ENCODE data around the gene MYRF. TPM values are rescaled to one million over a fixed set of nuclear protein-coding genes. Genes with fewer than 3 reads are reported as not detected.
A peak's percentile ranks its signal among the peaks of the same experiment; 100 is the strongest.

The MYRF gene
- total and polyA plus RNA-seq, 9 of the 15 experiments (the other 6 are each of a cell fraction or from before 2014, with no cell fraction given) = 2.3 to 25.8 (median 7.1) TPM

DNA sequence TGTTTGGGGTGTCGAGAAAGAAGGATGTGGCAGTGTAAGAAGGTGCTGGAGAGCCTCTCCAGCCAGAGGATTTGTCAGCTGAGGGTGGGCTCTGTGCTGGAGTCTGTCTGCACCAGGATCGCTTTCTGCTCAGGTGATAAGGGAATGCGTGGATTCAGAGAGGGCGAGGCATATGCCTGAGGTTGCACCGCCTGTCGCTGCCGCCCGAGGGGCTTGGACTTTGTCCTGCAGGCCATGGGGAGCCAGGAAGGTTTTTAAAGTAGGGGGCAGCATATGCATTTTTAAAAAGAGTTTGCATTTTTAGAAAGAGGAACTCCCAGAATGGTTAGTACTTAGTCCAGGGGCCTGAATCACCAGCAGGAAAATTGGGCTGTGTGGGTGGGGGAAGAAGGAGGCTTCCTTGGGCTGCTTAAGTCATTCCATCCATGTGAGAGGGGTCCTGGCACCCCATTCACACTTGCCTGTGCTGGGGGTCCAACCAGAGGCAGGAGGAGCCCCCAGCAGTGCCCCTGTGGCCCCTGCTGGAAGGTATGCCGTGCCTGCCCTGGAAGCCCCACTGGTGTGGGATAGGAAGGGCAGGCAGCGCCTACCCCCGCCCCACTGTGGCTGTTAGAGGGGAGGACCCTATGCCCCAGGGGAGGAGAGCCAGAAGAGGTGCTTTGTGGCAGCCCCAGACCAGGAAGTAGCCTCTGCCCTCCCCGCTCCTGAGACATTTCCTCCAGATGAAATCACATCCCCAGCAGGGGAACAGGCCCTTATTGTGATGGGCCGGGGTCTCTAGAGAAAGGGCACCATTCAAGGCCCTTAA is 35.8 kb upstream of the MYRF start:
- DNase-seq (ENCODE audit: extremely low read depth in 1 of 4, low spot score in 3 of 4) (no peak), FAIRE-seq (no peak), ATAC-seq (no peak)
- H3K27ac ChIP-seq (ENCODE audit: extremely low read depth, low read depth, low read length) = no peak overlapping the region
- H3K79me2 ChIP-seq (ENCODE audit: control insufficient read depth, insufficient read depth, low read length) = no peaks in the 10 kb centered on the region
- no peak overlapping the region for H3K4me3 ChIP-seq
- H3K9me3 ChIP-seq (replicated peaks; ENCODE audit: control insufficient read depth, insufficient read depth, low read depth, low read length) = no peaks in the 10 kb centered on the region
- BruUV-seq (replicated peaks) = no TSS peak
- 5% methylated on average over 13 of the region's 13 CpGs for WGBS (ENCODE audit: insufficient coverage, low coverage, missing lambda C conversion rate)
- POLR2A ChIA-PET = no interaction called here
- H4K20me1 ChIP-seq (replicated peaks; ENCODE audit: control insufficient read depth, insufficient read depth, low read length) = no peaks in the 10 kb centered on the region; the same call in 1 of the 2 replicates
- H3K9me1 ChIP-seq (ENCODE audit: control insufficient read depth, insufficient read depth, low read length) = no peaks in the 10 kb centered on the region
- H3K36me3 ChIP-seq (ENCODE audit: control insufficient read depth, insufficient read depth, low read length) = no peaks in the 10 kb centered on the region
- no peak overlapping the region for H2AFZ ChIP-seq (ENCODE audit: low read depth, low read length)
- peaks cover 0 to 28% of the 10 kb centered on the region in 2 experiments; a peak in 3 of 5 replicates for H3K4me1 ChIP-seq (replicated peaks in 1 of 2; ENCODE audit: control insufficient read depth in 2 of 2, insufficient read depth in 2 of 2, low read length in 2 of 2)
- intact Hi-C loops (cut with micrococcal nuclease) = no loop called here
- CTCF ChIA-PET (ENCODE audit: low intra/inter-chr PET ratio) = no interaction called here
- no peak overlapping the region for H3K9ac ChIP-seq (ENCODE audit: insufficient read depth in 1 of 2, low read depth in 2 of 2, low read length in 2 of 2)
- H3K27me3 ChIP-seq (ENCODE audit: control insufficient read depth in 2 of 2, insufficient read depth in 2 of 2, low read length in 2 of 2) = peaks cover 16 to 59% of the 10 kb centered on the region in 2 experiments; a peak in 4 of 5 replicates
- in situ Hi-C loops (cut with MboI) = no loop called here
- H3K4me2 ChIP-seq (ENCODE audit: insufficient read depth, low read length) = no peak overlapping the region
- TF ChIP-seq ZFP36 (IDR thresholded peaks at IDR 0.05; ENCODE audit: low read depth, low read length, partially characterized antibody) = peak; percentile 37
- no peak for TF ChIP-seq NFIC (IDR thresholded peaks at IDR 0.05)
- TF ChIP-seq ETV6 (IDR thresholded peaks at IDR 0.05; ENCODE audit: borderline replicate concordance in 1 of 2, low read depth in 2 of 2, low read length in 1 of 2) = no peak
- no peak for TF ChIP-seq ETV6 (CRISPR knock-in tag; IDR thresholded peaks at IDR 0.05; ENCODE audit: borderline replicate concordance)
- TF ChIP-seq SPI1 (IDR thresholded peaks at IDR 0.05; ENCODE audit: borderline replicate concordance, low read depth, low read length) = peak; percentile 74

Data from K562 (cell line).